HG02623 (cell line): Measurements from ENCODE around the gene RAB8B.

Source experiments
- ATAC-seq: cut with Tn5 transposase; IDR thresholded peaks from one replicate; pipeline ENCODE4 v1.9.1; 2021; ENCODE audit warnings: moderate library complexity; ENCODE audit not compliant: unreplicated experiment

The RAB8B gene

DNA sequence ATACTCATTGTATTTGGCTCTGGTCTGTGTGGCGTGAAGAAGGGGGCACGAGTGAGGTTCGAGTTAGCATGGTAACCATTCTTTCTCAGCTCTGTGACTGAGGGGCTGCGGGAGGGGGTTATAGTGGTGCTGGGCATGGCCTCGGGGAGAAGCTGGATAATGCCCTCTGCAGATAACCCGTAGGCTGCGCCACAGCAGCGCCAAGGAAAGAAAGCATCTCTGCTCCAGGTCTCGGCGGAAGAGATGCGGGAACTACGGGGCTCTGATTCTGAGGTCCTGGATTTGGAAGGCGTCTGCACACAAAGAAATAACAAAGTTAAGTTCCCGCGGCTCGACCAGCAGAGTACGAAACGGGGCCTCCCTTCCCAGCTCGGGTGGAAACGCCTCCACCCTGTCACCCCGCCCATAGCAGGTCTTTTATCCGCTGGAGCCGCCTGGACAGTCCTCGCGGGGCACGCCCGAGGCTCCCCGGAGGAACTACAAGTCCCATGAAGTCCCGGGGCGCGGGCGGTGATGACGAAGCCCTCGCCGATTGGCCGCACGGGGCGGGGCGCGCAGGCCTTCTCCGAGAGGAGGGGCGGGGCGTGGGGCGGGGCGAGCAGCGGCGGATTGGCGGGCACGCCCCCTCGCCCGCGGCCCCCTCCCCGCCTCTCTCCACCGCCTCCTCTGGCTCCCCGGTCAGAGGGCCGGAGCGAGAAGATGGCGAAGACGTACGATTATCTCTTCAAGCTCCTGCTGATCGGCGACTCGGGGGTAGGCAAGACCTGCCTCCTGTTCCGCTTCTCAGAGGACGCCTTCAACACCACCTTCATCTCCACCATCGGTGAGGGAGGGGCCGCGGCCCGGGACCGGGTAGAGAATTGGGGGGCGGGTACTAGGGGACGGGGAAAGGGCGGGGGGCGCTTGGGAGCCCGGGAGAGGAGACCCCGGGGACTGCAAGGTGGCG is at the start of gene RAB8B:
Gene RAB8B (plus strand): TSS at position 681 of the 946 bp plus-strand sequence. CDS start 19 bp downstream, at position 700.
- ATAC-seq = peak; percentile 80

DNA sequence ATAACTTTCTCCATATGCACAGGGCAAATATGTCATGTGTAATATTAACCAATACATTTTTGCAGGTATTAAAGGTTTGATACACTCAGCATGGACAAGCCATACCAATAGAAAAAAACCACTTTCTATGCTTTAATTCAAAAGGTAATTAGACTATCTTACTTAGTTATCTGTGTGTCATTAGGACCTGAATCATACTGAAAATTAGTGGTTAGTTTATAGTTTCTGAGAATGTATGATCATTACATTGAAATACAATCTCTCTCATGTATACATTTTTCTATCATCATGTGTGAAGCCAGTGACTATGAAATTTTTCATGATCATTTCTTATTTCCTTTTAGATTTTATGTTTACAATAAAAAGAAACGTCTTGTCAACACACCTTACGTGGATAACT is 48.5 kb upstream of the RAB8B start:
- no peak for ATAC-seq

DNA sequence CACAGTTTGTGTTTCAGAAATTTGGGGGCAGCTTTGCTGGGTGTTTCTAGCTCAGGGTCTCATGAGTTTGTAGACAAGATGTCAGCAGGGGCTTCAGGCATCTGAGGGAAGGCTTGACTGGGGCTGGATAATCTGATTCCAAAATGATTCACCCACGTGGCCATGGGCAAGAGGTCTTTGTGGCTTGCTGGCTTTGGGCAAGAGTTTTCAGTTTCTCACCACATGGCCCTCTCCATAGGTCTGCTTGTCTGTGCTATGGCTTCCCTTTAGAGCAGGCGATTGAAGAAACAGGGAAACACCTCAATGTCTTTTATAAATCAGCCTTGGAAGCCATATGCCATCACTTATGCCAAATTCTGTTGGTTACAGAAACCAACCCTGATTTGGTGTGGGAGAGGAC is 44.0 kb upstream of the RAB8B start:
- no peak for ATAC-seq

DNA sequence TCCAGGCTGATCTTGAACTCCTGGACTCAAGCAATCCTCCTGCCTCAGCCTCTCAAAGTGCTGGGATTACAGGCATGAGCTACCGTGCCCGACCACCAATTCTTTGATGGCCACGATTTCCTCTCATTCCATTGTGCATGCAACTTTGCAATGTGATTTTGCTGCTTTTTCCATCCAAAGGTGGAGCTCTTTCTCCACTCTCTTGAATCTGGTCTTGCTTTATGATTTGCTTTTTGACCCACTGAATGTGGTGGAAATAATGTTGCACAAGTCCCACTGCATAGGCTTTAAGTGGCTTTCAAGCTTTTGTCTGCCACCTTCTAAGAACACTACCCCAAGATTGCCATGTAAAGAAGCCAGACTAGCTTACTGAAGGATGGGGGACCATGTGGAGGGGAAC is 42.7 kb upstream of the RAB8B start:
- ATAC-seq = no peak

- ATAC-seq = no peak
These were observed 37.7 kb upstream of the RAB8B start for GRCh38 chr15:63151665-63152064.

DNA sequence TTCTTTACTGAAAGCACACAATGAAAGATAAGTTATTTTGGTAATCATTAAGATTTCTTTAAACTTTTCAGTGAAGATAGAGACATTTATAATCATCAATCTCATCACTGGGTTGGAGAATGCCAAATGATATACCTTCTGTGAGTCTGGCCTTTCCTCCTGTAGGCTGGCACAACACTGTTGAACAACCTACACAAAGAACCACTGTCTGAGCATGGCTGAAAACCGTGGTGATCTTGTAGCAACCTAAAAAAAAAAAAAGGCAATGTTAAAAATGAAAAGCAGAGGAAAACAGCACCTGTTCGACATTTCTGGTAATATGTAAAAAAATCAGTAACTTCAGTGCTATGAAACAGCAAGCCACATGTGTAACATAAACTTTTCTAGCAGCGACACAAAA is 33.9 kb upstream of the RAB8B start:
- no peak for ATAC-seq

DNA sequence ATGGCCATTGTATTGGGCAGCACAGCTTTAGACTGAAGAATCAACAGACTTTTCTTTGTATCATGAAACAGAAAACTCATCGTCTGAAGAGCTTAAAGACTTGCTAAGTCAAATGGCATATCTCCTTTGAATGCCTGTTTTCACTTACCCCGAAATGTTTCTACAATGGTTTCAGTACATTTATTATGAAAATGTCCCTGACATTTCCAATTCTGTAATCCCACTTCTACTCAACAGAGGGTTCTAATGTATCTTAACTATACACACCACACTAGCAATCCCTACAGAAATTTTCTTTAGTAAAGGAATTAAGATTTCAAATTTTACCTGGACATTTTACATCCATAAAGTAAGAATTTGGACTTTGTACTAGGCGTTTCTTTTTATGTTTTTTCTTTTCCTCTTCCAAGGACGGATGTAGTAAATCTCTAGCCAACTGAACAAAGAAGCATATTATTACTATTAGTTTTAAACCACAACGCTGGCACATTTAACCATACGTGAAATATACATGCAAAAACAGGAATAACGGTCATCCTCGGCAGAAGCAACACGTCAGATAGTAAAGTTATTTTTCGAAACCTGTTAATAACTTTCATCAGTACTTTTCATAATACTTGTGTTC is 33.2 kb upstream of the RAB8B start:
- no peak for ATAC-seq

DNA sequence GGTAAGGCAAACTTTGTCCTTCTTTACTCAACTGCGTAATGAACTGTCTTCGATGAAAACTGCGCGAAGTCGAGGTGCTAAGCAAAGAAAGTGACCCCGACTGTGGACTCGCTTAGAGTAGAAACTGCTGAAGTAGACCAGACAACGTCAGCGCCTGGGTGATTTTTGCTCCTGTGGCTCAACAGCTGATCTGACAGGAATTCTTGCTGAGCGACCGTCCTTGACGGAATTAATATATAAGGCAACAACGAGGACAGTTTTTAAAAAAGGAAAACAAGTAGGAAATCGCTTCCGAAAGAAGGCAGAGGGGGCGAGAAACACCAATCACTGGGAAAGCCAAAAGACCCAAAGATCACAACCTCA is 32.7 kb upstream of the RAB8B start:
- ATAC-seq = no peak

DNA sequence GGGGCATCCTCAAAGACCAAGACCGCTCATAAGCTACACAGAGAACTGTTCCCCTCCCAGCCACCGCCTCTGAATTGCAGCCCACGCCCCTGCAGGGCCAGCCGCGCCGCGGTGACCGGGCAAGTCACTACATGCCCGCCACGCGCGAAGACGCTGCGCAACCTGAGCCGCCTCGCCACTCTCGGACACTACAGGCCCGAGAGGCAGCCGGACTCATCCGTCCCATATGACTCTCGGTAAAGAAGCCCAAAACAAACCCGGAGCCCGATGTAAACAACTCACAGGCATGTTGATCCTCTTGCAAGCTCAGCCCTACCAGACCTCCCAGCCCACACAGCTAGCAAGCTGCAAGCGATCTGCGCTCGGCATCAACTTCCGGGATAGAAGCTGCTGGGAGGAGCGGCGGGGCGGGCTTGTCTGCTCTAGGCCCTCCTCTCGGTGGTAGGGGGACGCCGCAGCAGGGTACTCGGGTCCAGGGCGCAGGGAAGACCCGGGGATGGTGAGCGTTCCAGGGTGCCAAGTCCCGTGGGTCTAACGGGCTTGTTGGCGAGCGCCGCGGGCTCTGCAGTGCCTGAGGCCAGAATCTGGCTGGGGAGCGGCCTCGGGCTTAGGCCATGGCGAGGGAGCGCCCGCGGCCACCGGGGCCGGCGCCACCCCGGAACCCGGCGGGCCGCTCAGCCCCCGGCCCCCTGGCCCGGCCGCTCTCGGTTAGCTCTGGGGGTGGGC is 32.1 kb upstream of the RAB8B start, which contains the start of gene RPS27L:
Gene RPS27L (minus strand): TSS at position 360 of the 726 bp plus-strand sequence. CDS start 72 bp downstream, at position 288.
- peak; percentile 86 for ATAC-seq

- ATAC-seq = peak; percentile 22
These were observed 31.4 kb upstream of the RAB8B start for GRCh38 chr15:63157891-63158431.

DNA sequence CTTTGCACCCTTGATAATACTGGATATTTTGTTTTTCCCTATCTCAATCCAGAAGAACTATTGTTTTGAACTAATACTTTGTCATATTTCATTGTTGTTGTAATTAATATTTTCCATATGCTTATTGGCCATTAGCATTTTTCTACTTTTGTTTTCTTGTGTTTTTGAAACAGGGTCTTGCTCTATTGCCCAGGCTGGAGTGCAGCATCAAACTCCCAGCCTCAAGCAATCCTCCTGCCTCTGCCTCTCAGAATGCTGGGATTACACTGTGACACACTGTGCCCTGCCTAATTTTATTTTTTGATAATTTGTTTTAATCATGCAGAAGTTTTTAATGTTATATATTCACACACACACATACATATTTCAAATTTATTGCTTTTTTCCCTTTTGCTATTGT is 28.8 kb upstream of the RAB8B start:
- ATAC-seq = no peak

DNA sequence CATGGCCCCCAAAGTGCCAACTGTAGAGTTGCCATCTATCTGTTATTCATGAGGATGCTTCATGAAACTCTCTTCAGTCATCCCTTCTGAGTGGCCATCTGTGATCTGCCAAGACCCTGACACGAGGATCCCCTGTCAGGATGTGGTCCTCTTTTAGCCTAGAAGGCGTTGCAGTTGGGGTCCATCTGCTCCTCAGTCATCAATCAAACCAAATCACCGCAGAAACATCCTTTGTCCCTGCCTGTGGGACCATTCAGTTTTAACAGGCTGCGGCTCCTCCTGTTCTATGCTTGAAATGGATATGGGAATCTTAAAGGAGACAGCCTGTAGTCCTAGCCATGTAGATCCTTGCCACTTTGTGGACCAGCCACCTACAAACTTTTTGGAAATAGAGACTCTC is 26.2 kb upstream of the RAB8B start:
- no peak for ATAC-seq

- ATAC-seq = no peak
These were observed 24.1 kb upstream of the RAB8B start for GRCh38 chr15:63165166-63165859.

GRCh38 chr15:63166219-63166618 is 23.2 kb upstream of the RAB8B start:
- ATAC-seq = no peak

DNA sequence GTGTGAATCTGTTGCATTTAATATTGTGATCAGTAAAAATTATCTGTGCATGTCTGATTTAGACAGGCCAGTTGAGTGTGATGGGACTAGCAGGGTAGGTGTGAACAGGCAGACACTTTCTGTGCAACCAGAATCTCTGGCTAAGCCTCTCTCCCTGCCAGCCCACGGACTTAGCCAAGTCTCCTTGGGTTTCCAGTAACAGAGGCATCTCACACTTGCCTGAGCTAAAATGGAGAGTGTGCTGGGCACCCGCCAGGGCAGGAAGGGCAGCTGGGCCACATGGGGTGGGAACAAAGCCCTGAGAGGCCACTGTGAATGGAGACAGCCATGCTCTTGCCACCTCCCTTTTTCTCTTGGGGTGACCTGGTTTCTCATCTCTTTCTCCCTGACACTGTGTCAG is 19.6 kb upstream of the RAB8B start:
- ATAC-seq = no peak

DNA sequence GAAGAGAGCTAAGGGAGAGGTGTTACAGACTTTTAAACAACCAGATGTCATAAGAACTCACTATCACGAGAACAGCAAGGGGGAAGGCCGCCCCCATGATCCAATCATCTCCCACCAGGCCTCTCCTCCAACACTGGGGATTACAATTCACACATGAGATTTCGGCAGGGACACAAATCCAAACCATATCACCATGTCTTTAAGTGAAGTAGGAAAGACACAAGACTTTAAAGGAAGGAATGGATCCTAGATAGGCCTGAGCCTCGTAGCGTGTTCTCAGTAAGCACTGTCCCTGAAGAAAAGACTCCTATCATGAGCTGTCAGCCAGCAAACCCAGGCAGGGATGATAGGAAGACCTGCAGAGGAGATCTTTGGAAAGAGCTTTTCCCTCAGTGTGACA is 17.0 kb upstream of the RAB8B start:
- ATAC-seq = no peak

DNA sequence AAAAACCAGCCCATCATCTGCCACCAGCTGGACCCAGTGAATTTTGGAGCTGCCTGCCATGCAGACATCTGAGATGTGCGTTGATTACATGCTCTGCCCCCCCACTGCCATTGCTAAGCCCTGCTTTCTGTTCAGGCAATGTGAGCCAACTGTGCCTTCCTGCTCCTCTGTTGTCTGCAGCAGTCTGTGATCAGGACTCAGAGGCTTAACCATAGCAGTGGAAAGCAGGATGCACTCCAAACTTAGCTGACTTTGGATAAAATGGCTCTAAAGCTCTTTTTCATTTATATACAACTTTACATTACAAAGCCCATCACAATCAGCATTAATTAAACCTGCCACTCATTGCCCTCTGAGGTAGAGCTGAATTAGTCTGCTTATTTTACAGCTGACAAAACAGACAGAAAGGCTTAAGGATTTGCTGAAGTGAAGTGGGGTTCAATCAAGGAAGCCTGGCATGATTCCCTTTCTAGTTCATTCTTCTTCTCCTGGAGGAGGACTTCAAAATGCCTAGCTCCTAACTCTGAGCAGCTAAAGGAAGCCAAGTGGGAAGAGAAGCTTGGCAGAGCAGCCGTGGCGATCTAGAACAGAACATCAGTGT is 16.5 kb upstream of the RAB8B start:
- ATAC-seq = no peak

- ATAC-seq = no peak
These were observed 13.1 kb upstream of the RAB8B start for GRCh38 chr15:63176302-63176701.

- no peak for ATAC-seq
These were observed 11.4 kb upstream of the RAB8B start for GRCh38 chr15:63178034-63178433.

DNA sequence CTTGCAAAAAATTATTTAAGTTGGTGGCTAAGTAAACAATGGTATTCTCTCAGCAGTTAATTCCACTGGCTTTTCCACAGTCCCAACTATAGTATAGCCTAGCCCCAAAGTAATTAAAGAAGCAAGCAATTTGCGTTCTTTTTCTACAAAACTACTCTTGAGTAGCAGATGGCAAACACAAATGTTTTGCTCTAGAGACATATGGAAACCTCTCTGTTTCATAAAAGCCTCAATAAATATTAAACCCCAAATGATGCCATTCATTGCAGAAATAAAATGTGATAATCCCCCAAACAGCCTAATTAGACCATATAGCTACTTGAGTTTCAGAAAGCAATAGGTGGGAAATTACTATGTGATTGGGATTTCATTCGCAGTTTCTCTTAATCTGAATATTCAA is 8.7 kb upstream of the RAB8B start:
- ATAC-seq = no peak
